ENCODE data around the gene CEMIP2.
"Not testable (repeated sequence)": the region's sequence is repeated elsewhere in the genome, so short reads cannot be mapped to it uniquely, and the experiment has no call there.

CEMIP2 gene

DNA sequence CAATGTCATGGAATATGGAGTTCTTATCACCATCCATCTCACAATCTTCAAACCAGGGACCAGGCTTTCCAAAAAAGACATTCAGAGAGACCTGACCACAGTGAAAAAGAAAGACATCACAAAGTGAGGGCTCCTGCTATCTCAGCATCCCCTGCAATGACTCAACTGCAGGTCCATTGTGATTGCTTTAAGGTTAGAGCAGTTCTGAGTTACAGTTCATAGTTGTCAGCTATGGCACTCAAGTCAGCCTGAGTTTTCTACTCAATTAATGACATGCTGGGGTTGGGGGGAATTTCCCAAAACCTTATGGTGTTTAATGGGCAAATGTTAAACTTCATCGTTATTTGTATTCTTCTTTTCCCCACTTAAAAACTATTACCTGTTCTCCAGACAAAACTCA, 58.9 kb downstream of the CEMIP2 start:
- DNase-seq: no peak

DNA sequence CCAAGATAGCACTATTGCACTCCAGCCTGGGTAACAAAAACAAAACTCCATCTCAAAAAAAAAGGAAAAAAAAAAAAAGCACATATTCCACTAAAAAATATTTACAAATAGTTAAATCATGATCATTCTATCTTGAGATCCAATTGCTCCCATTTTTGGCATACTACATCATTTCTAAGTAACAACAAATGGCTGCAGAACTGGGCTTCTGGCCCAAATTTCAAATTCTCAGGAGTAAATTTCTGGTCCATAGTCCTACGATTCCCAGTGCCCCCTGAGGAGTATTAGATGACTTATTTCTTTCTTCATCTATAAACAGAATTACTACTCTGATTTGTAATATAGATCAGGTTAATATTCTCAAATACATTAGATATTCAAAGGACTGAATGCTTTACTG, 62.1 kb downstream of the CEMIP2 start:
- DNase-seq: no peak

DNA sequence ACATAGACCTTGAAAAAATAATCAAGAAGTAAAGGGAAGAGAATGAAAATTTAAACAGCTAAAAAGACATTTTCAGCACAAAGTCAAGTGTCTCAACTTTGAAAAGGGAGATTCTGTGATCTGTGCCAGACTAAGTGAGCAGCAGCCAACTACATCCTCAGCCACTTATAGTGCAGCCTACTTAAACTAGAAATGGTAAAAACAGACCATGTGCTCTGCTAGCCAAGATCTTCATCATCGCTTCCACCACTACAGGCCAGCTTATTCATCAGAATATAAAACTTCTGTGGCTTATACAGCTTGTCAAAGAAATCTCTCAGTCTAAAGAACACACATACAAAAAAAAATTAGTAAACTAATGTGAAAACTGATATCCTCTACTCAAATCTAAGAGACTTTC, 63.5 kb downstream of the CEMIP2 start:
- DNase-seq: no peak

DNA sequence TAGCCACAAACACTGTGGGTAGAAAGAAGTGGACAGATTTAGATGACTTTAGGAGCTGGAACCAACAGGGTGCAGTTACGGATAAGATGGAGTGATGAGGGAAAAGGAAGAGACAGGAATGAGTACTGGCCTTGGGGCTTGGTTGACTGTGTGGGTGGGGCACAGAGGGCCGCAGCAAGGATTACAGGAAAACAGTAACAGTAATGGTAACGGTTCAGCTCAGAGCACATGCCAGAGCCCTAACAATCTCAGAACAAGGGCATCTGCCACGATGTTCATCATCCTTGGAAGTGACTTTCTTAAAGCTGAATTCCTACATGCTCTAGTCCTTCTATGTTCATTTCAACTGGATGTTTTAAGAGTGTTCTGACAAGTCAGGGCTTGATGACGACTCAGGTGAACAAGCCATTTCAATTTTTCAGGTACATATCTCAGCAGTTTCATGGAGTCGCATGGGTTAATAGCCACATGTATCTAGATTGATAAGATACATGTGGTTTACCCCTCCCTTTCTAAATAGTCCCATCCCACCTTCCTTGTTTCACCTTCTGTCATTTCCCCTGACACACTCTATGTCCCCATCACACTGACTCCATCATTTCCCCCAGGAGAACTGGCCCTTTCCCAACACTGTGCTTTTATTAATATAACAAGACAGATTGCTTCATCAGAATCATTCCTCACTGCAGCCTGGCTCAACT, 65.0 kb downstream of the CEMIP2 start:
- no peak for DNase-seq

DNA sequence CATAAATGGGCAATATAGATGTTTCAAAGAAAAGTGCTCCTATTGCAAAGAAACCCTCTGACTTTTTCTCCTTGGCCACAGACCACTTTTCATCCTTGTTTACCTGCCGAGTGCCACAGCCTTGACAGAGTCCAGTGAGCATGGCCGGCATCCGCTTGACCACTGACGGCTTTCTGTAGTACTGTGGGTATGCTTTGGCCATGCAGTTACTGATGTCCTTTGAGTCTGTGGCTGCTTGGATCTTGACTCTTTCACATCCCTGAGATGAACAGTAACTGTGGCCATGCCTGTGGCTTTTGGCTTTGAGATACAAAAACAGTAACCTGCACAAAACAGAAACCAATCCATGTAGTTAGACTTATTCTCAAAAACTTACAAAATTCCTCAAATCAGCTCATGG, 70.4 kb downstream of the CEMIP2 start:
- DNase-seq: no peak

DNA sequence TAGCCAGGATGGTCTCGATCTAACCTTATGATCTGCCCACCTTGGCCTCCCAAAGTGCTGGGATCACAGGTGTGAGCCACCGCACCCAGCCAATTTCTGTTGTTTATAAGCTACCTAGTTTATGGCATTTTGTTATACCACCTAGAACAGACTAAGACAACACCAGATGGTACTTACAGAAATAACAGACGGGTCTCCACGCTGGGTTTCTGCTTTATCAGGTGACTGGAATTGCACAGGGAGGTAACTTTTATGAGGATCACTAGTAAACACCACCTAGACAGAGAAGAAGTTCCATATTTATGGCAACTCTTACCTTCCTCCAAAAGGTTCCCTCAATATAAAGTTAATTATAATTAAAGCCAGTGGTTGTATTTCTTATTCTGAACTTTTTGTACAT, 74.0 kb downstream of the CEMIP2 start:
- no peak for DNase-seq

DNA sequence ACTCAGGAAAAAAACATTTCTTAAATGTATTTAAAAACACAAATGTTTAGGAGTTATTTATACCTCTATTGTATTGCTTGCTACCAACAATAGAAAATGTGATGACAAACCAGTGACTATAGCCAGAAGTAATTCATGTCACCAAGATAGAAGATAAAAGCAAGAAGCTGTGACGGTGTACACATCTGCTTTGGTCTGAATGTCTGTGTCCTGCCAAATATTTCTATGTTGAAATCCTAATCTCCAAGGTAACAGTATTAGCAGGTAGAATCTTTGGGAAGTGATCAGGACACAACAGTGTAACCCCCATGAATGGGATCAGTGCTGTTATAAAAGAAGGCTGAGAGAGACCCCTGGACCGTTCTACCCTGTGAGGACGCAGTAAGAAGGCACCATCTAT, 74.7 kb downstream of the CEMIP2 start:
- no peak for DNase-seq

DNA sequence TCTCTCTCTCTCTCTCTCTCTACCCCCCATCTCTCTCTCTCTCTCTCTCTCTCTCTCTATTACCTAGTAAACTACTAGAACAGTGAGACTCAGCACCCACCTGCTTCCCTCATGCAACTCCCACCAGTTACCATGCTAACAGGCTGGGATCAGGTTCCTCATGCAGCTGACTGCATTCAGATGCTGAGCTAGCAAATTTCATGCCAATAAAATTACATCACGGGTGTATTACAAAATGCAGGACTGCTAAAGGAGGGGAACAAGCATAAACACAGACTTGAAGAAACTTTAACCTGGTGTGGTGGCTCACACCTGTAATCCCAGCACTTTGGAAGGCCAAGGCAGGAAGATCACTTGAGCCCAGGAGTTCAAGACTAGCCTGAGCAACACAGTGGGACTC, 76.0 kb downstream of the CEMIP2 start:
- no peak for DNase-seq

DNA sequence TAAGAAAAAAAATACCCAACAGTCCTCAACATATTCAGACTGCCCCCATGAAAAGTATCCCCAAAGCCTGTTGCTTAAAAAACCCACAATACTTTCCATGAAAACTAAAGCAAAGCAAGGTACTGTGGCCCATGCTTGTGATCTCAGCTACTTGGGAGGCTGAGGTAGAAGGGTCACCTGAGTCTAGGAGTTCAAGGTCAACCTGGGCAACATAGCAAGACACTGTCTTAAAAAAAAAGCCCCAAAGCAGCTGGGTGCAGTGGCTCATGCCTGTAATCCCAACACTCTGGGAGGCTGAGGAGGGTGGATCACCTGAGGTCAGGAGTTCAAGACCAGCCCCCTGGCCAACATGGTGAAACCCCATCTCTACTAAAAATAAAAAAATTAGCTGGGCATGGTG, 76.7 kb downstream of the CEMIP2 start:
- DNase-seq: not testable (repeated sequence)

DNA sequence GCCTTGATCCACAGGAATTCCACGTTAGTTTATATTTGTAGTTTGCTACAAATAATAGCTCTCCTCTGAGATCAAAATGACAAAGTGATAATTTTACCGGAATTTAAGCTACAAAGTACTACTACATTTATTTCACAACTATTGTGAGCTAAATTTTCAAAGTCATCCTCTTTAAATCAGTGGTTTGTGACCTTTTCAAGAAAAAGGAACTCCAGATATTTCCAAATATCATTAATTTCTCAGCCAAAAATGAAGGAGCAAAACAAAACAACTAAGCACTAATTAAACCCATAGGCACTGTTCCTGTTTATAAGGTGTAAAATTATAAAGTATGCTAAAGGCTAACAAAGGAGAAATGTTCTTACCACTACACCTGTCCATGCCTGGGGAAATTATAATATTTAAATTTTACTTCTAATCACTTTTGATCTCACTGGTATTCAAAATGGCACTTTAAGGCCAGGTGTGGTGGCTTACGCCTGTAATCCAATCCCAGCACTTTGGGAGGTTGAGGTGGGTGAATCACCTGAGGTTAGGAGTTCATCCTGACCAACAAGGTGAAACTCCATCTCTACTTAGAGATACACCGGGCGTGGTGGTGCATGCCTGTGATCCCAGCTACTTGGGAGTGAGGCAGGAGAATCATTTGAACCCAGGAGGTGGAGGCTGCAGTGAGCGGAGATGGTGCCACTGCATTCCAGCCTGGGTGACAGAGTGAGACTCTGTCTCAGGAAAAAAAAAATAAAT, 77.5 kb downstream of the CEMIP2 start:
- DNase-seq: no peak

DNA sequence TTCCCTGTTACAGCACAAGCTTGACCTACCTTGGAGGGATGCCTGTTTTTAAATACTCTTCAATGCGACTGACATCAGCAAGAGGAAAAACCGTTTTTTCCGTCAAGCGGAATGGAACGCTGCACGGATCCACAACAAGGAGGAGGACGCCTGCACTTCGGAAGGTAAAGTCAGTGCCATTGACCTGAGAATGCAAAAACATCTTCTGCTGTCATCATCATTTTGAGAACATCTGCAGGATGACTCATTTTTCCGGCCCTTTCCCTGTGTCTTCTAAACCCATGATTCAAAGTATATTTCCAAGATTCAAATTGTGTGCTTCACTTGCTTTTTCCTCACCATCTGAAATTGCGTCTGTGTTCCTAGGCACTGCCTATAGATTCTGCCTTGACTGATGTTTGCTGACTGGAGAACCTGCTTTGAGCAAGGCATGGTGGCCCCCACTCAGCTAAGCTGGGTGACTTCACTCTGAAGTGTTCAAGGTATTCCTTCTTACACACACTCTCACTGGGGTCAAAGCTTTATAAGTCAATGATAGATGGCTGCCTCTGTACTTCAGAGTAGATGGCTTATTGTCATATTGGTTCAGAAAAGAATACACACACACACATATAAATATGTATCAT, 78.1 kb downstream of the CEMIP2 start:
- DNase-seq: no peak

DNA sequence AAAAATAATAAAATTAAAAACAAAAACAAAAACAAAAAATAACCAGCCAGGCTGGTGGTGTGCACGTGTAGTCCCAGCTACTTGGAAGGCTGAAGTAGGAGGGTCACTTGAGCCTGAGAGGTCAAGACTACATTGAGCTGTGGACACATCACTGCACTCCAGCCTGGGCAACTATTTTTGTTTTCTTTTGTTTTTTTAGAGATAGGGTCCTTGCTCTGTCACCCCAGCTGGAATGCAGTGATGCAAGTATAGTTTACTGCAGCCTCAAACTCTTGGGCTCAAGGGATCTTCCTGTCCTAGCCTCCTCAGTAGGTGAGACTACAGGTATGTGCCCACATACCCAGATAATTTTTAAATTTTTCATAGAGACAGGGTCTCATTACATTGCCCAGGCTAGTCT, 80.6 kb downstream of the CEMIP2 start:
- DNase-seq: no peak

DNA sequence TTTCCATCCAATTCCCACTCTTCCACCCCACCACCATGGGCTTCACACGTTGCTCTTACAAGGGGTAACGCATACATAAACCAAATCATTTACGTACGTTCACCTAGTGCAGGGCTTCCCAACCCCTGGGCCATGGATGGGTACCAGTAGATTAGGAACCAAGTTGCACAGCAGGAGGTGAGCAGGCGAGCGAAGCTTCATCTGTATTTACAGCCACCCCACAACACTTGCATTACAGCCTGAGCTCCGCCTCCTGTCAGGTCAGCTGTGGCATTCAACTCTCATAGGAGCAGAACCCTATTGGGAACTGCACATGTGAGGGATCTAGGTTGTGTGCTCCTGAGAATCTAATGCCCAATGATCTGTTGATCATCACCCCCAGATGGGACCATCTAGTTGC, 82.3 kb downstream of the CEMIP2 start:
- no peak for DNase-seq

DNA sequence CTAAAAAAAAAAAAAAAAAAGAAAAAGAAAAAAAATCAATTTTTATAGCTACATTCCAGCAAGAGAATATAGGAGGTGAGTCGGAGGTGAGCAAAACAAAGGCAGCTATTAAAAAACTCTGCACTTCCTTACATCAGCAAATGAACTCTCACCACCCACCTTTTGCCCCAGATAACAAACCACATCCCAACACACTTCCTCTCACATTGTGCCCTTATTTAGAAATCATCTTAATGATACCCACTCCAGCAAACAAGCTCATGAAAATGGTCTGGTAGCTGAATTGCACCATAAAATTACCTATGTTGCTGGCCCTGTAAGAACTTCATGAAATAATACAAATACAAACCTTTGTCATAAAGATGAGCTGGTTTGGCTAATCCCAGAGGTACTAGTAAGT, 82.9 kb downstream of the CEMIP2 start:
- no peak for DNase-seq

DNA sequence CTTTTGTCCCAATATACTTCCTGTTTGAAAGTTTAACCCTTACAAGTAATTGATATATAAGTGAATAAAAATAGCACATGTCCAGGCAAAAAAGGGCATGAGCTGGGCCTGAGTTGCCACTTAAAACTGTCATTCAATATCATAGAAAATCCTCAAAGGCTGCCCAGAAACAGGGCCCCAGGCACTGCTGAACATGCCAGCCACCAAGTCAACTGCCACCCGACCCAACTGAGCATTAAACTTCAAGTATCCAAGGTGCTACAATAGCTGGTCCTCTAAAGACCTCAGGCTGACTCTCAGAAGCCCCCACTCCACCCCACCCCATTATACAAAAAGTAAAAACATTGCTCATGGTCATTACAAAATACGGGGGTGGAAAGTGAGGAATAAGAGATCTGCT, 83.7 kb downstream of the CEMIP2 start:
- no peak for DNase-seq

DNA sequence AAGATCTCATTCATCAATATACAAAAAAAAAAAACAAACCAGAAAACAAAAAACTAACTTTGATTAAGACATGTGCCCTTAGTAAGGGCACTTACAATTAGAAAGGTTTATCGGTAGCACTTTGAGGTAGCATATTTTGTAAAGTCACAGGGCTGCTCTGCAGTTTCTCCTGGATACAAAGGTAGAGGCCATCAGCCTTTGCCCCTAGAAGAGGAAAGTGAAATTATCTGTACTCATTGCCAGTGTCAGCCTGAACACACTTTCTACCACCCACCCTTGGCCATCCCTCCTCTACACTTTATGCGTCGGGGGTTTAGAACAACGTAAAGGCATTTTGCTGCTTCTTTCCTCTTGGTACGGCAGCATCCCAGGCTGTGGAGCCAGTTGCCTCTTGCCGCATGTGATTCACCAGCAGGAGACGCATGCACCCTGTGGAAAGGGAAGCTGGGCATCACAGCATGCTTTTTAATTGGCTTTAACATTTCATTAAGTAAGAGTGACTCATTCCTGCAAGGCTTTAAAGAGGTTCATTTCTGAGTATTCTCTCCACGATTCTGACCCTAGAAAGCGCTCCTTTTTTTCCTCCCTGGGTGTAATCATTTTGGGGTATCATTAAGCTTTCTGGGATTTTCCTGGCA, 84.6 kb downstream of the CEMIP2 start:
- DNase-seq: no peak

DNA sequence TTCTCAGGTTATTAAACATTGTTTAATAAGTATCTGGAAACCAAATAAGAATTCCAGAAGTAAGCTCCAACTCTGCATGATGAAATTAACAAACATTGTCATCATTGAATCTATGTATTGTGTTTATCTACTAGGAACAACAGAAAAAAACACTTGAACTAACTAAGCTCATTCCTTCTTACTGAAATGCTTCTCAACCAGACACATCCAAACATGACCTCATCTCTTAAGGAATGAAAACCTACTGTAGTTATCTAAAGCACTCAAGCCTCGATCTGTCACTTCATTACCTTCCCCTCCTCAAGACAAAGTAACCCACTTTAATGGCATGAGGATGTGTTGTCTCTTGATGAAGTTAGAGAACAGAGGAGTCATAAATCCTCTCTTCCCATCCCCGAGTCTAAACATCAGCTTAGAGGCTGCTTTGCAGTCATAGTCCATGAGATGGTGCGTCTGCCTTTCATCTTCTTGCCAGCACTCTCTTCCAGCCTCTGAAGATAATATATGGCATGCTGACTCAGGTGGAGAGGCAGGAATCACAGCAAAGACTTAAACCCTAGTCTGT, 86.5 kb downstream of the CEMIP2 start:
- DNase-seq: no peak

DNA sequence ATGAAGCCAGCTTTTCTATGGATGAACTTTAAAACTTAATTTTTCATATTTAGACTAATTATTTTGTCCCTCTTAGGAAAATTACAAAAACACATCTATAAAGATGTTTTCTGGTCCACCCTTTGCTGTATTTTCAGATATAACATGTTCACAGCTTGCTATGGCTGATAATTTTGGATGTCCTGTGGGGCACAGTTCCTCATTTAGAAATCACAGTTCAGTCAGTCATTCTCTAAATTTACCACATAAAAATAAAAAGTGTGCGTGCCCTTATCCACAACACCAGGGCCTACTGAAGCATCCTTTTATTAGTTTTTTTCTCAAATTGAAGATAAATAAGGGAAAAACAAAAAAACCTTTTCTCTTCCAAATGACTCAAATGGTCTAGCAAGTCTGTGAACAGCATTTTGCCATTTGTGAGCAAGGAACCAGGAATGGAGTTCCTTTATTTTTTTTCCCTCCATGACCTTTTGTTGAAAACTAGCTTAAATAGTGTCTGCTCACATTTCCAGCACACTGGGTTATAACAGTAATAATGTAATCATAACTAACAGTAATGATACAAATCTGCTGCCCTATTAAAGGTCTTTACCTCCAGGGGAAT, 87.1 kb downstream of the CEMIP2 start:
- DNase-seq: no peak

DNA sequence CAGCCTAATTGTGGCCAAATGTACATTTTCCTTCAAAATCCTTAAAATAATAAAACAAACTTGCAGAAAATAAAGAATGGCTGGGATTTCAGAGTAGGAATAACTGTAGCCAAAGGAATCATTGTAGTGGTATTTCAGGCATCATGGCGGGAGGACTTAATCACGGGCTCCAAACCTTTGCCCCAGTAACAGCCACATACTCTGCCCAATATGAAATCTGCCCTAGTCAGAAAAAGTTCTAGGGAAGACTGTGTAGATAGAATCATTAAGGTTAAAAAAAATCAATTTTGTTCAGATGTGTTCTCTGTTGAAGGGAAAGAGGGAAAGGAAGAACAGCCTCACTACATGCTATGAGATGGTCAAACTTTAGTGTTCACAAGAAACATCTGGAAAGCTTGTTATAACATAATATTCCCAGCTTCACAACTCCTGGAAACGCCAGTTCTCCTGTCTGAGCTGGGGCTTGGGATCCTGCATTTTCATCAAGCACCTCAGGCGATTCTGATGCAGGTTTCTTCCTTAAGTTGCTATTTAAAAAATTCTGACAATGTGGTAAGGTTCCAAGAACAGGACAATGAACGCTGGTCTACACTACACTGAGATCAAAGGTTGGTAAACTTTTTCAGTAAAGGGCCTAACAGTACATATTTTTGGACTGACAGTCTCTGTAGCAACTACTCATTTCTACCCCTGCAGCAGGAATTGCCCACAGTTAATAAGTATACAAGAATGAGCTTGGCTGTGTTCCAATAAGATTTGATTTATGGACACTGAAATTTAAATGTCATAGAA, 87.9 kb downstream of the CEMIP2 start:
- no peak for DNase-seq

DNA sequence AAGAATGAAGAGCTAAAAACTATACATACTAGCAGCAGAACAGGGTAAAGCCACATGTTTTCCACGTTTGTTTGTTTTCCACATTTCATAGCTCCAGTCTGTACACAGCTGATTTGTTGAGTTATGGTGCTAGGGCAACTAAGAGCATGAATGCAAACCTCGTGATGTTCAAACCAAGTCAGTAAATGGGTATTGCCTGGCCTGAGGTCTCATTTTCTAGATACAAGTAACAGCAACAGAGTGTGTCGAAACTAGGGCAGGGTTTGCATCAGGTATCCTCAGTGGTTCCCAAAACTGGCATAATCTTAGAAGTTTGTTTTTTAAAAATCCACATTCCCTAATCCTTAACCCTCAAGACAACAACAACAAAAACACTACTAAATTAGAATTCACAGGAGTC, 89.3 kb downstream of the CEMIP2 start:
- DNase-seq: no peak

DNA sequence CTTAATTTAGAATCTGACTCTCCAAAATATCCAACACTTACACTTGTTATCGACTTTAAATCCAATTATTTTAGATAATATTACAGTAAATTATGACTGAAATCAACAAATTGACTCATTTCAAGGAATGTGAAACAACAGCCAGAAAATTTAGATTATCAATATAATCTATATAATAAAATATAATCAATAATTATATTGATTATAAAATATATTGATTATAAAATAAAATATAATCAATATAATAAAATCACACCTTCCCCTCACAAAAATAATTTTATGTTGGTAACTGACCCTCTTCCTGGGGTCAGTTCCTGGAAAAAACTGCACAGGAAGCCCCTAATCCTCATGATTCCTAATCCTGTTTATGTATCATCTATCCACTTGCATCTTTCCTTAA, 91.1 kb downstream of the CEMIP2 start:
- no peak for DNase-seq

DNA sequence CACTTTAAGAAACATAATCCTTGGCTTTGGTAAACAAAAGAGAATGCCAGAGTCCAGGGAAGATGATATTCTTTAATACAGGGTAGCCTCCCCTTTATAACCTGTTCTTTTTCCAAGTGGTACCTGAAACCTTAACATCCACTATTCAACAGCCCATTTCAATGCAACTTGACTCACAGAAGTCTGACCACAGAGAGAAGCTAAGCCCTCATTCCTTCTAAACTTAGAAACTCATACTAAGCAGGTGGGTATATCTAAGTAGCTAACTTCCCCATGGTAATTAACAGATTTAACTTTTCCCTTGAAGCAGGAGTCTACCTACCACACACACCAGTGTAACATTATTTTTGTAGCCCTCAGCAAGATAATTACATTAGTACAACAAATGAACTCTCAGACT, 91.9 kb downstream of the CEMIP2 start:
- no peak for DNase-seq

DNA sequence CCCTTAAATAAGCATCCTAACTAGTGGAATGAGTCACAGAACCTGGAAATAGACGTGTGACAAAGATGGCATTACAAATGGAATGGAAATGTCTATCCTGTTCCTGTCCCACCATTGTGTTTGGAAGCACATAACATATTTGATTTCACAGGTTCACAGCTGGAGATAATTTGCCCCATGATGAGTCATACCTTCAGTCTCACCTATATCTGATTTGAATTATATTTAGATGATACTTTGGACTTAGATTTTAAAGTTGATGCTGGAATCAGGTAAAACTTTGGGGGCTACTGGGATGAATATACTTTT, 92.5 kb downstream of the CEMIP2 start:
- DNase-seq: no peak

All from DMS153 (cell line).